HG02870 (cell line): Measurements from ENCODE around the gene MRFAP1L1.

Source experiments
- ATAC-seq: cut with Tn5 transposase; IDR thresholded peaks from one replicate; pipeline ENCODE4 v1.9.1; 2021; ENCODE audit warnings: mild to moderate bottlenecking, moderate library complexity; ENCODE audit not compliant: unreplicated experiment

Gene MRFAP1L1

GRCh38 chr4:6663596-6664393, 45.9 kb downstream of the MRFAP1L1 start:
- ATAC-seq, result no peak

GRCh38 chr4:6662591-6662990, 47.1 kb downstream of the MRFAP1L1 start:
- no peak for ATAC-seq

GRCh38 chr4:6660430-6660829, 49.2 kb downstream of the MRFAP1L1 start:
- no peak for ATAC-seq

GRCh38 chr4:6659897-6660296, 49.8 kb downstream of the MRFAP1L1 start:
- ATAC-seq, result no peak

- no peak for ATAC-seq
These were observed 51.0 kb downstream of the MRFAP1L1 start for GRCh38 chr4:6658597-6659075.

- ATAC-seq, result no peak
These were observed 51.5 kb downstream of the MRFAP1L1 start for GRCh38 chr4:6658209-6658595.
